ENCODE results near the gene PGLYRP2.

PGLYRP2 gene

GRCh38 chr19:15419413-15420025 is 59.8 kb downstream of the PGLYRP2 start:
- Histone ChIP-seq H3K4me1 (ENCODE audit: control insufficient read depth, insufficient read depth, low read length) (peaks cover 16% of the 10 kb centered on the region), H3K27ac (ENCODE audit: extremely low read depth, low read depth, low read length) (no peak overlapping the region), H3K9me3 (ENCODE audit: control insufficient read depth, insufficient read depth, low read depth, low read length) (no peaks in the 10 kb centered on the region), H3K4me3 (ENCODE audit: low read depth, low read length) (no peak overlapping the region), H3K36me3 (ENCODE audit: control insufficient read depth in 2 of 2, insufficient read depth in 1 of 2, low read length in 2 of 2) (peaks cover 23 to 49% of the 10 kb centered on the region in 2 experiments)
- CTCF ChIA-PET, result interaction anchor here (0.6 to 2.8 kb wide), 19 partner anchors 8 to 237 kb away, joined by 3 to 27 read pairs (median 6); no protein-coding TSS in a partner anchor
- POLR2A ChIA-PET, result interaction anchor here (0.8 to 4.8 kb wide), 29 partner anchors 10 to 246 kb away, joined by 3 to 94 read pairs (median 4); partner anchors contain the start of genes AKAP8 and BRD4
- TF ChIP-seq HIC1 (tag by site-specific recombination; IDR thresholded peaks at IDR 0.05), result peak; percentile 48; the same call in 1 of the 2 replicates
- TF ChIP-seq KLF10 (tag by site-specific recombination; IDR thresholded peaks at IDR 0.05), result no peak
- TF ChIP-seq ZNF610 (tag by site-specific recombination; IDR thresholded peaks at IDR 0.05; ENCODE audit: borderline replicate concordance), result 0 out of 2 replicates have a peak, but pooled peaks have one; percentile 4
